GM19328 (cell line): ENCODE measurements around the gene LHX3.
"Not testable (repeated sequence)": the region's sequence is repeated elsewhere in the genome, so short reads cannot be mapped to it uniquely, and the experiment has no call there.

Experiments used
- ATAC-seq: cut with Tn5 transposase; IDR thresholded peaks from one replicate; pipeline ENCODE4 v1.9.1; 2021; ENCODE audit warnings: mild to moderate bottlenecking, moderate library complexity; ENCODE audit not compliant: unreplicated experiment

Gene LHX3

DNA sequence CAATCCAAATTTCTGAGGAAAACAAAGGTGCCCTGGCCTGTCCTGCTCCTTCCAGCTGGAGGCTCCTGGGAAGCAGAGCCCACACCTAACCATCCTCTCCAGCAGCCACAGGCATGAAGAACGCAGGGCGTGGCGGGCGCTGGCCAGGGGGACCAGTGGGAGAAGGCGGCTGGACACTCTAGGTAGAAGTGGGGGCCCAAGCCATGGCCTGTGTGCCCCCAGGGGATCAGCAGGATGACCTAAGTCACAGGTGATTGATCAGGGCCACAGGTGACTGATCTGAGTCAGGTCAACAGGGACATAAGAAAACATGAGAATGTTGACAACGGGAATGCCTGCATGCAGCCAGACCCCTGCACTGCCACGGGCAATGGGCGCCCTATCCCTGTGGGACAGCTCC is 37.3 kb upstream of the LHX3 start:
- ATAC-seq, result no peak

DNA sequence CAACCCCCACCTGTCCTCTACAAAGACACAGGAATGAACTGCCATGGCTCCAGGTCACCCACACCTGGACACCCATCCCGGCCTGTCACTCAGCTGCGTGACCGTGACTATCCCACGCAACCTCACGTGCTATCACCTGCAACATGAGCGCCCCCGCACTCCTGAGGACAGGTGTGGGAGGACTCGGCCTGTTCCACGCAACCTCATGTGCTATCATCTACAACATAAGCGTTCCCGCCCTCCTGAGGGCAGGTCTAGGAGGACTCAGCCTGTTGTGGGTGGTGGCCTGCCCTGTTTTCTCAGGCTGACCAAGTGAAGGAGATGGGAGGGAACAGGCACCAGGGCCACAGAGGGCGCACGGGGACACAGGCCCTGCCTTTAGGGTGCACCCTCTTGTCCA is 36.6 kb upstream of the LHX3 start:
- ATAC-seq, result no peak

DNA sequence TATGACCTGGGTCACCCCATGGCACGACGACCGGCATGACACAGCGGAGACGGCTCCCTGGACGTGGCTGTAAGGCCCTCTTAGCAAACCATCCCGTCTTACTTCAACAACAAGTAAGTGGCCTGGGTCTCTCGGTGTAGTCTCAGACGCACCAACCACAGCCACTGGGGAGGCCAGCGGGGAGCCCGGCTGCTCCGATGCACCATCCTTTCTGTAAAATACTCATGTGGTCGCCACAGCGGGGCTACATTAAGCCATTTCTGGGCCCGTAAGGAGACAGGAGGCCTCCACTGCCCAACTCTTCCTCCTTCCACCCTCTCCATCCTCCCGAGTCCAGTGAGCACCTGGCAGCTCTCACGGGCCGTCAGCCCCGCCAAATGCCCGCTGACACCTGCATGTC is 36.0 kb upstream of the LHX3 start:
- ATAC-seq, result no peak

DNA sequence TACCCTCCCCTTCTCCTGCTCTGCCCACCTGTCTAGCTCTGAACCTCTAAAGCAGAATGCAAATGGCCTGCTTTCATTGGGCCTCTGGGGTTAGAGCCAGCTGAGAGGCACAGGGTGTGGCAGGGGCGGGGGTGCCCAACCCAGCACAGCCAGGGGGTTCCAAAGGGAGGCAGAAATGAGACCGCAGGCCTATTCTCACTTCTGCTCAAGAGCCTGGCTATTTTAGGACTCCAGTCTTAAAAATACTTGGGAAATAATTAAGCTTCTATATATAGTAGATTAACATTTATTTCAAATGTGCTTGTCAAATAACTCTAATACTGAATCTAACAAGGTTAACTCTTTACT is 35.0 kb upstream of the LHX3 start:
- ATAC-seq, result no peak

DNA sequence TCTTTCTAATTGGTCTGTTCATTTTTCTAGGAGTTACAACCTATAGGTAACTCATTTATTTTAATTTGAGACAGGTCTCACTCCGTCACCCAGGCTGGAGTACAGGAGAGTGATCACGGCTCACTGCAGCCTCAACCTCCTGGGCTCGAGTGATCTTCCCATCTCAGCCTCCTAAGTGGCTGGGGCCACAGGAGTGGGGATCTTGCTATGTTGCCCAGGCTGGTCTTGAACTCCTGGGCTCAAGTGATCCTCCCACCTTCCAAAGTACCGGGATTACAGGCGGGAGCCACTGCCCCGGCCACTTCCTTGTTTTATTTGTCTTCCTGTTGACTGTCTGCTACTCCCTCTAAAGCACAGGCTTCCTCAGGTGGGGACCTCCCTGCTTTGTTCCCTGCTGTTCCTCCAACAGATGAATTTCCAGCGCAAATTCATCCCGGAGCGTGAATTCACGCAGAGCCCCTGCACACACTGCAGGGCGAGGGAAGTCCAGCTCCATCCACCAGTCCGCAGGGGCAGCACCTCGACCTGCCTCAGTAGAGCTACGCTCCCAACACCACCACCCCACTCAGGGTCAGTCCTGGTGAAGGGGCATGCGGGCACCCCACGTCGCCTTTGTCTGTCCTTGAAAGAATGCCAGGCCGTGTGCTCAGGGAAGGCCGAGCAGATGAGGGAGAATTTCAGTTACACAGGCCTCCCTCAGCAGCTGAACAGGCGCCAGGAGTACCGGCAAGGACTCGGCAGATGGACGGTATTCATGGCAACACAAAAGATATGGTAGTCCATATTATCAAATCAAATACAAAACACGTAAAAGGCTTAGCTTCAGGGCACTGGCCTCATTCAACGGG is 34.4 kb upstream of the LHX3 start:
- ATAC-seq, result no peak

DNA sequence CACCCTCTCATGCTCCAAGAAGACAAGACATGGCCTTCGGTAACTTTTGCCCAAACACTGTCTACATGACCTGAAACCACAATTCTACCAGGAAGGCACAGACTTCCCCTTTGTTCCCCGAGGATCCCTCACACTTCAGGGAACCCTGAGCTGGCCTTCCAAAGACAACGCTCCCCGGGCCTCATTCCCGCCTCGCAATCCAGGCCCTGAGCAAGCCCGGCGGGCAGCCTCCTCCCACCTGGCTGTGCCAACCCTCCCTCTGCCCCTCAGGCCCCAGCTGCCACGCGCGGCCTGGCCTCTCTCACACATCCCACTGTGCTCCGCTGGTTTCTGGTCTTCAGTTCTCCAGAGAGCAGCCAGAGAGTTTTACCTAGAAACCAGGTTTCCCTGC is 33.4 kb upstream of the LHX3 start:
- no peak for ATAC-seq

DNA sequence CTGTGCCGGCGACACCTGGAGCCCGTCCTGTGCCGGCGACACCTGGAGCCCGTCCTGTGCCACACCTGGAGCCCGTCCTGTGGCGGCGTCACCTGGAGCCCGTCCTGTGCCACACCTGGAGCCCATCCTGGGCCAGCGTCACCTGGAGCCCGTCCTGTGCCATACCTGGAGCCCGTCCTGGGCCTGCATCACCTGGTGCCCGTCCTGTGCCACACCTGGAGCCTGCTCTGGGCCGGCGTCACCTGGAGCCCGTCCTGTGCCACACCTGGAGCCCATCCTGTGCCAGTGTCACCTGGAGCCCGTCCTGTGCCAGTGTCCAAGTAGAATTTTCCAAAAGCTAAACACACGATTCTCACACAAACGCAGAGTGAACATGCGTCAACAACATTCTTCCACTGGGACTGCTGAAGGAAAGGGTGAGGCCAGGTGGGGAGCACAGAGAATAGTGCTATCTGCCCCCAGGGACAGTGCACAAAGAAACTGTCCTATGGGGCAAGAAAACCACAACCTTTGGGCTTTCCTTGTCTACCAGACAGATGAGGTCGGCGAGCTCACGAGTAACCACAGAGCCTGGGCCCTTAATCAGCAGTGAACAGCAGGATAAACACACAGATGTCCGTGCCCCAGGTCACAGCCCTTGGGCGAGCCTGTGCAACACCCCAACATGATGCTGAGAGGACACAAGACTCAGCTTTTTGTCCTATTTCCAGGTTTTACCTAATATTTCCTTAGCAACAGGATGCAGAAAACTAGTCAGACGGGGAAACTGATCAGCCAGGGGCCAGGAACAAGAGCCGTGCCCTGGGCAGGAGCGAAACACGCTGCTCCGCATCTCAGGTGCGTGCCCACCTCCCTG is 32.8 kb upstream of the LHX3 start:
- ATAC-seq, result no peak

DNA sequence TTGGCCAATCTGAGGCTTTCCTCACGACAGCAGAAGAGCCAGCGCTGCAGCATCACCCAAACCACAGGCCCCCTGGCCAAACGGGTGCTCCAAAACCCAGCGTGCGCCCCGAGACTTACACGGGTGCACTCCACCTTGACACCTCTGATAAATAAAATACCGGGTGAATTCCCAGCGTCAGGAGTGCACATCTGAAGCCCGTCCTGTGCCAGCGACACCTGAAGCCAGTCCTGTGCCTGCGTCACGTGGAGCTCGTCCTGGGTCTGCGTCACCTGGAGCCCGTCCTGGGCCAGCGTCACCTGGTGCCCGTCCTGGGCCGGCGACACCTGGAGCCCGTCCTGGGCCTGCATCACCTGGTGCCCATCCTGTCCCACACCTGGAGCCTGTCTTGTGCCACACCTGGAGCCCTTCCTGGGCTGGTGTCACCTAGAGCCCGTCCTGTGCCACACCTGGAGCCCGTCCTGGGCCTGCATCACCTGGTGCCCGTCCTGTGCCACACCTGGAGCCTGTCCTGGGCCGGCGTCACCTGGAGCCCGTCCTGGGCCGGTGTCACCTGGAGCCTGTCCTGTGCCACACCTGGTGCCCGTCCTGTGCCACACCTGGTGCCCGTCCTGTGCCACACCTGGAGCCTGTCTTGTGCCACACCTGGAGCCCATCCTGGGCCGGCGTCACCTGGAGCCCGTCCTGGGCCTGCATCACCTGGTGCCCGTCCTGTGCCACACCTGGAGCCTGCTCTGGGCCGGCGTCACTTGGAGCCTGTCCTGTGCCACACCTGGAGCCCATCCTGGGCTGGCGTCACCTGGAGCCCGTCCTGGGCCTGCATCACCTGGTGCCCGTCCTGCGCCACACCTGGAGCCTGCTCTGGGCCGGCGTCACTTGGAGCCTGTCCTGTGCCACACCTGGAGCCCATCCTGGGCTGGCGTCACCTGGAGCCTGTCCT is 31.8 kb upstream of the LHX3 start:
- not testable (repeated sequence) for ATAC-seq

DNA sequence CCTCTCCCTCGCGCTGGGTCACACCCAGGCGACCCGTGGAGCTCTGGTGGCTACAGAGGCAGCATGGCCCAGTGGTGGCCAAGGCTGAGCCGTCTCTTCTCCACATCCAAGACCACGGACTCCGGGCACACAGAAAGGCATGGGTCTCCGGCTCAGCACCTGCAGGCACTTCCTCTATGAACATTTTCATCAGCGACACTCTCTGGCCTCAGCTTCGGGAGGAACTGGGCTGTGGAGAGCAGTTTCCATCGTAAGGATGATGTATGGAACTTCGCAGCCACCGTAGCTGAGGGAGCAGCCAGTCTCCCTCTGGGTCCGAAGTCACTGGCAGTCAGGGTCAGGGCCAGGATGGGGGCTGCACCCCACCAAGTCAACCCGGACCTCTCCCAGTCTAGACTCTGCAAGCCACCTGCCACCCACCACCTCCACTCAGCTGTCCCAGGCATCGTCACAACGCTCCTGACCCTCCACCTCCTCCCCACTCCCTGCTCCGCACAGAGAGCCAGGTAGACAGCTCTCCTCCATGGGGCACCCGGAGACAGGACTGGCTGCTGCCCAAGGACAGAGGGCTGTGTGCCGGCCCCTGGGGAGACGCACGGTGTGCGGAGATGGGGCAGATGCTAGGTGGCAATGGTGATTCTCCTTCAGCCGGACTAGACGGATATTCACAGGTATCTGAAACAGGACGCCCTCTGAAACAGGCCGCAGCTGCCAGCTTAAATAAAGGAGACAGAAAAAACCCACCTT is 31.0 kb upstream of the LHX3 start:
- ATAC-seq, result no peak

DNA sequence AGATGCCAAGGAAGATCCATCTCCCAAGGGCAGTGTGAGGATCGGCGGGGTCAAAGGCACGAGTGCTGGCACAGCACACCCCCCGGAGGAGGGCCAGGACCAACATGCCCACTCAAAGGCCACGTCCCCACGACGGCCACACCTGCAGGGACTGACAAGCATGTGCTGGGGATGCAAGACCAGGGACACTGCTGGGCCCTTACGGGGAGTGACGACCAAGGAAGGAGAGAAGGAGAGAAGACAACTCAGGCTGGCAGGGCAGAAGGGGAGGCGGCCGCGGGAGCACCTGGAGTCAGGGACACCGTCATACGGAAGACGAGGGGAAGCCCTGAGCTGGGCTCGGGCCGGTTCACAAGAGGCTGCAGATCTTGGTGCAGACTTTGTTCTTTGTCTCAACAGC is 30.2 kb upstream of the LHX3 start:
- ATAC-seq, result no peak

DNA sequence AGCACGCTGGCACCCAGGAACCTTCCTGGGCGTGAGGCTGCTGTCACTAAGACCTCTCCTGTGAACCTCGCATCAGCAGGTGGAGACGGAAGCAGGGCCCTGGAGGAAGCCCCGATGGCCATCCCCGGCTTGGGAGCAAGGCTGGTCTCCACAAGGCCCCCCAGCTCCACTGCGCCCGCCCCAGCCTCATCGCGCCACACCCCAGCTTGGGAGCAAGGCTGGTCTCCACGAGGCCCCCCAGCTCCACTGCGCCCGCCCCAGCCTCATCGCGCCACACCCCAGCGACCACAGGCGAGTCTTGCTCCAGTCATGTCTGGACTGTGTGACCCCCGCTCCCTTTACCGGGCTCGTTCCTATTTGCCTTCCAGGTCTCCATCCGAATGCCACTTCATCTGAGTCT is 29.7 kb upstream of the LHX3 start:
- no peak for ATAC-seq

DNA sequence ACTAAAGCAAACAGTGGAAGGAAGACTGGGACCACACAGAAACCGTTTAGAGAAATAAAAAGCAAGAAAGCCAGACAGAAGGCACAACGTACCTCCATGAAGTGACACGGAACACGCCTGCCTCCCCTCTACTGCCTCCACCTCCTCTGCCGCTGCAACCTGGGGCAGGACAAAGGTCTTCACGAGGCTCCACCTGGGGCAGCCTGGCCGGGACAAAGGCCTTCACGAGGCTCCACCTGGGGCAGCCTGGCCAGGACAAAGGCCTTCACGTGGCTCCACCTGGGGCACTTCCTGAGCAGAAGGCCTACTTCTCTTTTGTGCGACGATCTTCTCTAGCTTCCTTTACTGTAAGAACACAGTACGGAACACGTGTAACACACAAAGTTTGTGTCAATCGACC is 28.9 kb upstream of the LHX3 start:
- no peak for ATAC-seq

DNA sequence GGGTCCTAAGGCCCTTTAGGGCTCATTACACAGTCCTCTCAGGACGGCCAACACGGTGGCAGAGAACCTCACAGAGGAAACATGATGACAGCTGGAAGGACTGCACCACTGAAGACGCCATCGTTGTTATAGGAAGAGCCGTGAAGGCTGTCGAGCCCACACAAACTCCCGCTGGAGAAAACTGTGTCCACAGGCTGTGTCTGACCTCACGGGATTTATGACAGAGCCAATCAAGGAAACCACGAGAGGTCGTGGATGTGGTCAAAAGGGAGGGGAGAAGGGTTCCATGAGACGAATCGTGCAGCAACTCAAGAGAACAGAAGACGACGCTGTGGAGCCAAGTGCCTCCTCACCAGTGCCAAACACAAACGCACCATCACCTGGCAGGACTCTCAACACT is 28.5 kb upstream of the LHX3 start:
- ATAC-seq, result no peak

DNA sequence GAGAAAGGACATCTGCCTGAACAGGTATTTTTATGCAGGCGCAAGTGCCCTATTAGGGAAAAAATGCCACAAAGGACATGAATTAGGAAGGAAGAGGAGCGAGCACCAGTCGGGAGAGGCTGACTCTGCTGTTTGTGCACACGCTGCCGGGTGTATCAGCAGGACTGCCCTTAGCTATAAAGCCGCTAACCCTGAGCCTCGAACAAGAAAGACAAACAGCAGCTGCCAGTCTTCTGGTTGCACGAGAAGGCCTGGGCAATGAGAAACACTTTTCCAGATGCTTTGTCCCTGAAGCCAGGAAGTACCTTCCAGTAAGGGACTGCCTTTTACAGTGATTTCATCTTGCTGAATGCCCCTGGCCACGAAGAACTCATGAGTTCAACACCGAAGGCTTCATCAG is 28.0 kb upstream of the LHX3 start:
- no peak for ATAC-seq

DNA sequence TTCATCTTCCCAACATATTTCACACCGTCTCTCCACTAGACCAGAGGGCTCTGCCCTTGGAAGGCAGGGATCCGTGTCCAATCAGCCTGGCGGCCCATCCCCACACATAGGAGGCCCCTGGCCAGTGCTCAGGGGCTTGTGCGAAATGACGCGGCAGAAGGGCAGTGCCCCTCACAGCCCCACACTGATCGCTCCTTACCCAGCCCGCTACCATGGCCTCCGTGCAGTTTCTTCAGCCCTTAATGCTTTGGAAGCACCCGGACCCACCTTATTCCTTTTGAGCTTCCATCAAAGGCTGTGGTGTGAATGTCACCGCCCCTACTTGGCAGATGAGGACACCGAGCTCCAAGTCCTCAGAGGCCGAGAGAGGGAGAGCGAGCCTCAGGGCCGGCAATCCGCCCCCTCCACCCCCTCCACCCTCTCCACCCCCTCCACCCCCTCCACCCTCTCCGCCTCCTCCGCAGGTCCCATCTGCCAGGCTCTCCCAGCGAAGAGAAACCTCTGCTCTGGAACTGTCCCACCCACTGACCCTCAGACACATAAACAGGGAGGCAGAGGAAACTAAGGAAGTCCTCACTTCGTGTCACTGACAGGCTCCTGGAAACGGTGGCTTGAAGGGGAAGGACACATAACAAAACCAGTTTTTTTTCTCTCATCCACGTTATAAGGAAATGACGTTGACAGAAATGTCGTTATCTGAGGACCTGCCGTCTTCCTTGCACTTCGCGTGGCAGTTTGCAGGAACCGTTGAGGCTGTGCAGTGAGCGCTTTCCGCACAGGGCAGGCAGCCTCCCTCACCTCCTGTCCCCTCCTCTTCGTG is 26.8 kb upstream of the LHX3 start:
- no peak for ATAC-seq

DNA sequence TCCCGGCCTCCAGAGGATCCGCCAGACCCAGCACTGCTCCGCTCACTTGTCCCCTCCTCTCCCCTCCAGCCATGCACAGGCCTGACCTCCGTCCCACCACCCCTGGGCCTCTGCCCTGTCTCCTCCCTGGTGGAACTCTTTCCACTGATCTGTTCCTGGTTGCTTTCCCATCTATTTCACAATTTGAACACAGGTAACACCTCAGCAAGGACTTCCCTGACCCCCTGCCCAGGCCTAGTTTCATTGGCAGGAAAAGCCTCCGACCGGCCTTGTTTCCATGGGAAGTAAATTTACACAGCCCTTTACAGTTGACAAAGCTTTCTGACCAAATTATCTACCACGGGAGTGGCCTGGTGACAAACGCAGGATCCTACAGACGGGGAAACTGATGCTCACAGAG is 25.8 kb upstream of the LHX3 start:
- no peak for ATAC-seq

DNA sequence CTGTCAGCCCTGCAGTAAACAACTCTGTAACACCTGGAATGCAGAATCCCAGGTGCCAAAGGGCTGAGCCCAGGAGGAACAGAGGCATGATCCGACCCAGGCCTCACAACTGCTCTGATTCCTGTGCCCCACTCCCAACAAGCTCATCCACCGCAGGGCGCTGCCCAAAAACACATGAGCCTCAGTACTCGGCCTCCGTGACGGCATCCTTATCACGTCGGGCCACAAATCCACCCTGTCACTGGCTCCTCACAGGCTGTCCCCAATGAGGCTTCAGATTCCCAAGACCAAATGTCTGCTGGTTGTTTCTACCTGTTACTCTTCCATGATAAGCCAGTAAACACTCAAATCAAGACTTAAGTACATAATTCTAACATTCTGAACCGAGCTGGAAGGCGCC is 25.4 kb upstream of the LHX3 start:
- no peak for ATAC-seq

DNA sequence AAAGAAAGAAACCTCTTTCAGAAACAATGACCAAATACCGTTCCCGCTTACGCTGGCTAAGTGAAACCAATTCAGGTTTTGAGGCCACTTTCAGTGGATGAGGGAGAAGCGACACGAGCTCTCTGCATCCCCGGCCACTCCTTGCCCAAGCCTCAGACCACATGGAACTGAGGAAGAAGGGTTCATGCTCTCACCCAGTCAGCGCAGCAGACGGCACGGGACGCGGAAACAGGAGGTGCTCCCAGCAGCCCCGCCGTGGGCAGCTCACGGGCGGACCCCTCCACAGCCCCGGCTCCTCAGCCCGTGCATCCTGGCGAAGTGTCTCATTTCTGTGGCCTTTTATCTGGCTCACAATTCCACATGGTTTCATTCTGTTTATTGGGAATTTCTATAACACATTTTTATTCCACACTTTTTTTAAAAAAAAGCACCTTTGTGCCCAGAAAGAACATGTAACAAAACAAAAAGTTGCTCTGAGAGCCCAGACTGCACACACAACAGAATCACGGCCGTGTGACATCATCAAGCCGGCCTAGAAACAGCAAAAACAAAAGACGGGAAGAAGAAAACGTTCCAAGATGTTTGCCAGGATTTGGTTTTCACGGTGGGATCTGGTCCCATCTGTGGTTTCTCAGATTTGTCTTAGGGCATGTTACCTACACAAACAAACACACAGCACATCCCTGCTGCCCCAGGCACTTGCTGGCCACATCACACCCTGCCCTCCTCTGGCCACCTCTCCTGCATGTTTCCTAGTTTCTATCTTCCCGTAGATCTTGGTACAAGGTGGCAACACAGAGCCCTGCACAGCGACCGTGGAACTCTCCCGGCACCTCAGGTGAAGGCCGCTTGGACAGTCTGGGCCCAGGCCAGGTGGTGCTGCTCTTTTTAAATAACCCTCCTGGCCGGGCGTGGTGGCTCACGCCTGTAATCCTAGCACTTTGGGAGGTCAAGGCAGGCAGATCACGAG is 24.5 kb upstream of the LHX3 start:
- ATAC-seq, result no peak
